ENCODE data around the gene AADAT.
"Not testable (repeated sequence)": the region's sequence is repeated elsewhere in the genome, so short reads cannot be mapped to it uniquely, and the experiment has no call there.

Gene AADAT

GRCh38 chr4:170057866-170058265 is 31.9 kb downstream of the AADAT start:
- no peak overlapping the region for H3K4me3 Mint-ChIP-seq
- no peaks in the 10 kb centered on the region for H3K4me1 Mint-ChIP-seq
- ATAC-seq (no peak), DNase-seq (ENCODE audit: low spot score in 2 of 2) (no peak)
- no peaks in the 10 kb centered on the region for H3K36me3 Mint-ChIP-seq
- no peaks in the 10 kb centered on the region for H3K9me3 Mint-ChIP-seq
- no peak overlapping the region for H3K27ac Mint-ChIP-seq

GRCh38 chr4:170052919-170053318 is 36.8 kb downstream of the AADAT start:
- ATAC-seq, result no peak
- no peak for DNase-seq (ENCODE audit: low spot score in 2 of 2)
- Mint-ChIP-seq H3K36me3 (no peaks in the 10 kb centered on the region), H3K4me3 (no peak overlapping the region), H3K27ac (no peak overlapping the region), H3K9me3 (no peaks in the 10 kb centered on the region), H3K4me1 (no peaks in the 10 kb centered on the region)

- ATAC-seq (no peak), DNase-seq (ENCODE audit: low spot score in 2 of 2) (no peak)
- H3K4me1 Mint-ChIP-seq, result no peaks in the 10 kb centered on the region
- H3K4me3 Mint-ChIP-seq, result no peak overlapping the region
- no peaks in the 10 kb centered on the region for H3K9me3 Mint-ChIP-seq
- no peaks in the 10 kb centered on the region for H3K36me3 Mint-ChIP-seq
- no peak overlapping the region for H3K27ac Mint-ChIP-seq
Measured at GRCh38 chr4:170051402-170051801, 38.4 kb downstream of the AADAT start.

GRCh38 chr4:170049766-170050165 is 40.0 kb downstream of the AADAT start:
- no peak for ATAC-seq
- no peak overlapping the region for H3K27ac Mint-ChIP-seq

GRCh38 chr4:170047771-170048354 is 41.9 kb downstream of the AADAT start:
- Mint-ChIP-seq H3K36me3 (no peaks in the 10 kb centered on the region), H3K4me1 (no peaks in the 10 kb centered on the region), H3K4me3 (no peak overlapping the region), H3K27ac (no peak overlapping the region), H3K9me3 (no peaks in the 10 kb centered on the region)
- DNase-seq (ENCODE audit: low spot score in 2 of 2) (peak in 1 of 2 donors; percentile 20), ATAC-seq (no peak)

More at GRCh38 chr4:170049766-170050165, 40.0 kb downstream of the AADAT start:
- H3K9me3 Mint-ChIP-seq, result no peaks in the 10 kb centered on the region
- H3K36me3 Mint-ChIP-seq, result no peaks in the 10 kb centered on the region
- no peaks in the 10 kb centered on the region for H3K4me1 Mint-ChIP-seq
- no peak for DNase-seq (ENCODE audit: low spot score in 2 of 2)
- H3K4me3 Mint-ChIP-seq, result no peak overlapping the region

GRCh38 chr4:170046156-170046555 is 43.6 kb downstream of the AADAT start:
- not testable (repeated sequence) for DNase-seq (ENCODE audit: low spot score in 2 of 2); H3K9me3 Mint-ChIP-seq; H3K4me3 Mint-ChIP-seq; H3K27ac Mint-ChIP-seq; H3K4me1 Mint-ChIP-seq; H3K36me3 Mint-ChIP-seq; ATAC-seq

GRCh38 chr4:170040031-170040680 is 49.6 kb downstream of the AADAT start:
- no peak for DNase-seq (ENCODE audit: low spot score in 2 of 2)
- Mint-ChIP-seq H3K9me3 (no peaks in the 10 kb centered on the region), H3K36me3 (no peaks in the 10 kb centered on the region), H3K4me3 (no peak overlapping the region), H3K4me1 (no peaks in the 10 kb centered on the region), H3K27ac (no peak overlapping the region)
- peak; percentile 43 for ATAC-seq

GRCh38 chr4:170038769-170039168 is 51.0 kb downstream of the AADAT start:
- Mint-ChIP-seq H3K27ac (no peak overlapping the region), H3K36me3 (no peaks in the 10 kb centered on the region)
- no peak for ATAC-seq

GRCh38 chr4:170038232-170038631 is 51.5 kb downstream of the AADAT start:
- H3K9me3 Mint-ChIP-seq, result no peaks in the 10 kb centered on the region
- DNase-seq (ENCODE audit: low spot score in 2 of 2) (no peak), ATAC-seq (no peak)
- no peak overlapping the region for H3K27ac Mint-ChIP-seq
- no peaks in the 10 kb centered on the region for H3K36me3 Mint-ChIP-seq
- no peaks in the 10 kb centered on the region for H3K4me1 Mint-ChIP-seq
- H3K4me3 Mint-ChIP-seq, result no peak overlapping the region

More at GRCh38 chr4:170038769-170039168, 51.0 kb downstream of the AADAT start:
- Mint-ChIP-seq H3K4me1 (no peaks in the 10 kb centered on the region), H3K9me3 (no peaks in the 10 kb centered on the region), H3K4me3 (no peak overlapping the region)
- DNase-seq (ENCODE audit: low spot score in 2 of 2), result no peak

GRCh38 chr4:170037481-170037880 is 52.3 kb downstream of the AADAT start:
- DNase-seq (ENCODE audit: low spot score in 2 of 2), result no peak
- no peaks in the 10 kb centered on the region for H3K4me1 Mint-ChIP-seq

GRCh38 chr4:170035845-170036244 is 53.9 kb downstream of the AADAT start:
- Mint-ChIP-seq H3K9me3 (no peaks in the 10 kb centered on the region), H3K27ac (no peak overlapping the region), H3K4me1 (no peaks in the 10 kb centered on the region), H3K36me3 (no peaks in the 10 kb centered on the region), H3K4me3 (no peak overlapping the region)
- no peak for DNase-seq (ENCODE audit: low spot score in 2 of 2)
- ATAC-seq, result no peak

More at GRCh38 chr4:170037481-170037880, 52.3 kb downstream of the AADAT start:
- H3K27ac Mint-ChIP-seq, result no peak overlapping the region
- no peaks in the 10 kb centered on the region for H3K9me3 Mint-ChIP-seq
- ATAC-seq, result no peak
- no peak overlapping the region for H3K4me3 Mint-ChIP-seq
- no peaks in the 10 kb centered on the region for H3K36me3 Mint-ChIP-seq

- Mint-ChIP-seq H3K4me1 (no peaks in the 10 kb centered on the region), H3K36me3 (no peaks in the 10 kb centered on the region), H3K4me3 (no peak overlapping the region), H3K9me3 (no peaks in the 10 kb centered on the region), H3K27ac (no peak overlapping the region)
- DNase-seq (ENCODE audit: low spot score in 2 of 2) (no peak), ATAC-seq (no peak)
Measured at GRCh38 chr4:170035231-170035630, 54.5 kb downstream of the AADAT start.

GRCh38 chr4:170033999-170034398 is 55.8 kb downstream of the AADAT start:
- Mint-ChIP-seq H3K4me3 (no peak overlapping the region), H3K4me1 (no peaks in the 10 kb centered on the region), H3K9me3 (no peaks in the 10 kb centered on the region), H3K27ac (no peak overlapping the region), H3K36me3 (no peaks in the 10 kb centered on the region)
- DNase-seq (ENCODE audit: low spot score in 2 of 2), result no peak
- no peak for ATAC-seq

GRCh38 chr4:170030121-170030520 is 59.6 kb downstream of the AADAT start:
- no peak for DNase-seq (ENCODE audit: low spot score in 2 of 2)
- Mint-ChIP-seq H3K36me3 (peaks cover 7% of the 10 kb centered on the region), H3K27ac (no peak overlapping the region), H3K9me3 (no peaks in the 10 kb centered on the region), H3K4me1 (peaks cover 11% of the 10 kb centered on the region), H3K4me3 (no peak overlapping the region)
- ATAC-seq, result no peak

- Mint-ChIP-seq H3K9me3 (no peaks in the 10 kb centered on the region), H3K27ac (peak overlapping the region; percentile 79), H3K4me3 (peak overlapping the region; percentile 83), H3K4me1 (peaks cover 11% of the 10 kb centered on the region), H3K36me3 (peaks cover 7% of the 10 kb centered on the region)
- ATAC-seq (peak; percentile 75), DNase-seq (ENCODE audit: low spot score in 2 of 2) (peak; percentile 82 to 94)
Measured at GRCh38 chr4:170027181-170027829, 62.5 kb downstream of the AADAT start.
